ENCODE data around the gene CDO1. TPM values are rescaled to one million over a fixed set of nuclear protein-coding genes. Genes with fewer than 3 reads are reported as not detected.
"Not testable (repeated sequence)": the region's sequence is repeated elsewhere in the genome, so short reads cannot be mapped to it uniquely, and the experiment has no call there.

CDO1 gene
- total and polyA plus RNA-seq, 11 donors: 2.7 to 37.2 (median 5.2) TPM

- Histone ChIP-seq H3K4me3 (no peak overlapping the region), H3K27me3 (peaks cover 0 to 38% (median 19%) of the 10 kb centered on the region in 9 donors), H3K36me3 (peaks cover 0 to 41% (median 0%) of the 10 kb centered on the region in 9 donors), H3K9me3 (no peaks in the 10 kb centered on the region), H3K27ac (no peak overlapping the region), H3K4me1 (peaks cover 0 to 9% (median 0%) of the 10 kb centered on the region in 12 donors)
- DNase-seq (no peak), ATAC-seq (no peak)
- TF ChIP-seq, protein P1, sequence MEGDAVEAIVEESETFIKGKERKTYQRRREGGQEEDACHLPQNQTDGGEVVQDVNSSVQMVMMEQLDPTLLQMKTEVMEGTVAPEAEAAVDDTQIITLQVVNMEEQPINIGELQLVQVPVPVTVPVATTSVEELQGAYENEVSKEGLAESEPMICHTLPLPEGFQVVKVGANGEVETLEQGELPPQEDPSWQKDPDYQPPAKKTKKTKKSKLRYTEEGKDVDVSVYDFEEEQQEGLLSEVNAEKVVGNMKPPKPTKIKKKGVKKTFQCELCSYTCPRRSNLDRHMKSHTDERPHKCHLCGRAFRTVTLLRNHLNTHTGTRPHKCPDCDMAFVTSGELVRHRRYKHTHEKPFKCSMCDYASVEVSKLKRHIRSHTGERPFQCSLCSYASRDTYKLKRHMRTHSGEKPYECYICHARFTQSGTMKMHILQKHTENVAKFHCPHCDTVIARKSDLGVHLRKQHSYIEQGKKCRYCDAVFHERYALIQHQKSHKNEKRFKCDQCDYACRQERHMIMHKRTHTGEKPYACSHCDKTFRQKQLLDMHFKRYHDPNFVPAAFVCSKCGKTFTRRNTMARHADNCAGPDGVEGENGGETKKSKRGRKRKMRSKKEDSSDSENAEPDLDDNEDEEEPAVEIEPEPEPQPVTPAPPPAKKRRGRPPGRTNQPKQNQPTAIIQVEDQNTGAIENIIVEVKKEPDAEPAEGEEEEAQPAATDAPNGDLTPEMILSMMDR (IDR thresholded peaks at IDR 0.05): no peak
- TF ChIP-seq POLR2A (IDR thresholded peaks at IDR 0.05): no peak
- intact Hi-C loops (cut with DNase I): no loop called here
These were observed 5.7 kb downstream of the CDO1 start for GRCh38 chr5:115810761-115811160.

DNA sequence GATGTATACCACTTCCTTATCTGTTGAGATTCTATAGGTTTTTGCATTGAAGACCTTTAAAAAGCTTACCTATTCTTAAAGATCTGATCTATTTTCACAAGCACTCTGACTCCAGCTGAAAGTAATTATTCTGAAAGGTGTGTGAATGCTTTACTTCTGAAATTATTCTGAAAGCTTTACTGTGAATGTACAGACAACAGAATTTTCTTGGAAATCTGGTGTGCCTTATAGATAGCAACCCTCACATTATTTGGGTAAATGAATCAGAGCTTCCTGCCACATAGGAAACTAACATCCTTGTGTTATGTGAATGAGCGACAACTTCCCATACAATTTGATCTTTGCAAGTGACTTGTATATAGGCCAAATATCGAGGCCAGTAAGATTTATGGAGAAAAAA is 6.5 kb downstream of the CDO1 start:
- intact Hi-C loops (cut with DNase I): no loop called here

GRCh38 chr5:115808066-115808465 is 8.4 kb downstream of the CDO1 start:
- 87 to 95% (median 91%) methylated on average over 2 of the region's 2 CpGs for WGBS, 4 donors

More for the DNA sequence above, 6.5 kb downstream of the CDO1 start:
- WGBS, 4 donors: 63 to 72% (median 68%) methylated on average over 2 of the region's 2 CpGs
- H3K27ac ChIP-seq: no peak overlapping the region
- no peak for DNase-seq
- H3K27me3 ChIP-seq: peaks cover 0 to 30% (median 10%) of the 10 kb centered on the region in 9 donors
- no peak overlapping the region for H3K4me3 ChIP-seq
- peaks cover 0 to 8% (median 0%) of the 10 kb centered on the region in 12 donors for H3K4me1 ChIP-seq
- no peaks in the 10 kb centered on the region for H3K9me3 ChIP-seq
- no peak for ATAC-seq
- TF ChIP-seq POLR2A (IDR thresholded peaks at IDR 0.05): no peak
- TF ChIP-seq, protein P1 (IDR thresholded peaks at IDR 0.05): no peak
- H3K36me3 ChIP-seq: peaks cover 0 to 48% (median 0%) of the 10 kb centered on the region in 9 donors

GRCh38 chr5:115807654-115808052 is 8.8 kb downstream of the CDO1 start:
- no peak overlapping the region for H3K27ac ChIP-seq
- H3K9me3 ChIP-seq: no peaks in the 10 kb centered on the region
- intact Hi-C loops (cut with DNase I): no loop called here
- ATAC-seq (no peak), DNase-seq (no peak)
- no peak overlapping the region for H3K4me3 ChIP-seq
- peaks cover 0 to 10% (median 0%) of the 10 kb centered on the region in 9 donors for H3K27me3 ChIP-seq
- H3K4me1 ChIP-seq: no peaks in the 10 kb centered on the region
- peaks cover 0 to 64% (median 0%) of the 10 kb centered on the region in 9 donors for H3K36me3 ChIP-seq
- TF ChIP-seq POLR2A (IDR thresholded peaks at IDR 0.05): no peak
- TF ChIP-seq, protein P1 (IDR thresholded peaks at IDR 0.05): no peak
- 87 to 98% (median 90%) methylated on average over 2 of the region's 2 CpGs for WGBS, 4 donors

More at GRCh38 chr5:115808066-115808465, 8.4 kb downstream of the CDO1 start:
- DNase-seq; ATAC-seq; intact Hi-C loops (cut with DNase I); H3K4me1 ChIP-seq; H3K9me3 ChIP-seq; H3K27ac ChIP-seq; H3K4me3 ChIP-seq: not testable (repeated sequence)
- H3K27me3 ChIP-seq: peaks cover 0 to 13% (median 0%) of the 10 kb centered on the region in 9 donors
- peaks cover 0 to 60% (median 0%) of the 10 kb centered on the region in 9 donors for H3K36me3 ChIP-seq

Data from heart left ventricle (tissue), 16 donors.